Inferior parietal cortex (tissue), 1 donor: Measurements from ENCODE around the gene LSM3.
"Not testable (repeated sequence)": the region's sequence is repeated elsewhere in the genome, so short reads cannot be mapped to it uniquely, and the experiment has no call there.

Experiments
- DNase-seq: peaks from one replicate; pipeline ENCODE4 v3.0.0-alpha.2; 2016; ENCODE audit errors: extremely low spot score

The LSM3 gene

GRCh38 chr3:14221902-14222301 is 43.3 kb downstream of the LSM3 start:
- no peak for DNase-seq

GRCh38 chr3:14222457-14222856 is 43.8 kb downstream of the LSM3 start:
- no peak for DNase-seq

- no peak for DNase-seq
Observed at GRCh38 chr3:14222900-14223594, 44.4 kb downstream of the LSM3 start.

DNA sequence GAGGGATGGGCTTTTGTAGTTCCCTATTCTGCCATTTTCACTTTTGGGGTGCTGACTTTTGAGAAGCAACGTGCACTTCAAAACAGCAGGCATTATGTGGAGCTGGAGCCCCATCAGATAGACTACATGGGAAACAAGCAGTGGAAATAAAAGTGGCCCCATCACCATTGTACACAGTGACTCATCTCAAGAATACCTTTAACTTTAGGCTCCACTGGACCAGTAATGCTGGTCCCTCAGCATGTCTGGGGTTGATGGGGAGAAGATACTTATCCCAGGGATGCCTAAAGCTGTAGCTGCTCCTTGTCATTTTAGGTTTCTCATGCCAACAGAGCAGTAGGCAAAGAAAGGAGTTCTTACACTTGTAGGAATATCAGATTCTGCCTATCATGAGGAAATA is 45.0 kb downstream of the LSM3 start:
- no peak for DNase-seq

- no peak for DNase-seq
Observed at GRCh38 chr3:14224895-14225294, 46.3 kb downstream of the LSM3 start.

GRCh38 chr3:14225421-14225820 is 46.8 kb downstream of the LSM3 start:
- DNase-seq = no peak

GRCh38 chr3:14226351-14226750 is 47.7 kb downstream of the LSM3 start:
- not testable (repeated sequence) for DNase-seq

DNA sequence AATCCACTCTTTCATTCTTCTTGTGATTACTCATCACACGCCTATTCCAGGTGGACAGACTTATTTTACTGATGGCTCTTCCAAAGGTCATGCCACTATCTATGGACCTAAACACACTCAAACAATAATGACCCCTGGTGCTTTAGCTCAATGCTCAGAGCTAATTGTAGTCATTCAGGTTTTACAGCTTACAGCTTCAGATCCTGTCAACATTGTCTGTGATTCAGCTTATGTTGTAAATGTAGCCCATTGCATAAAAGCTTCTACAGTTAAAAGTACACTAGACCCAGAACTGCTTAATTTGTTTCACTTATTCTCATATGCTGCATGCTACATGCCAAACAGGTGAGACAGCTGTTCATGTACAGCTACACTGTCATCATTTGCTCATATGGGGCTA is 49.2 kb downstream of the LSM3 start:
- no peak for DNase-seq

DNA sequence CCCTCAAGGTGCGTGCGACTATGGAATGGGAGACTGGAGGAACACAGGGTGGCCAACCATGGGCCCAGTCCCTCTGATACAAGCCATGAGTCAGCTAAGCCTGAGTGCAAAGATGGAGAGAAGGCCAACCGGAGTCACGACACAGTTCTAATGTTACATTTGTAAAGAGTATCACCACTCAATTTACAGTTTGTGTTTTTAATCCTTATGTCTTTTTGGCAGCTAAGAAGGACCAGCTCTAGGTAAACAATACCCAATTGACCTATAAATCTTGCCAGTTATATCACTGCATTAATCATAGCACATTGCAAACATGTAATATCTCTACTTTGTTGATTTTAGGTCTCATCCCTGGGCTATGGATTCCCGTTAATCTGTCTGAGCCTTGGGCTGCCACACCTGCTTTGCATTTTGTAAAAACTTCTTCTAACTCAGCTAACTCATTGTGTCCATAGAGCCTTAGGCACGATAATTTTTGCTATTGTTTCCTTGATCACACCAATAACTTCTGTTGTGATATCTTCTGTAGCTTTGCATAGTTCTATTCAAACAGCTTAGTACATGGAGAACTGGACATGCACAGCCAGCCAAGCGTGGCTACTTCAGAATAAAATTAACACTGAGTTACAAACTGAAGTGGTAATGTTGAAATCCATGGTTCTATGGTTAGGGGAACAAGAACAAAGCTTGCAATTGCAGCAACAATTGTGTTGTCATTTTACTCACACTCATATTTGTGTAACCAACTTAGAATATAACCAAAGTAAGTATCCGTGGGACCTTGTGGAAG is 50.3 kb downstream of the LSM3 start:
- no peak for DNase-seq

GRCh38 chr3:14229695-14230094 is 51.1 kb downstream of the LSM3 start:
- DNase-seq = not testable (repeated sequence)

DNA sequence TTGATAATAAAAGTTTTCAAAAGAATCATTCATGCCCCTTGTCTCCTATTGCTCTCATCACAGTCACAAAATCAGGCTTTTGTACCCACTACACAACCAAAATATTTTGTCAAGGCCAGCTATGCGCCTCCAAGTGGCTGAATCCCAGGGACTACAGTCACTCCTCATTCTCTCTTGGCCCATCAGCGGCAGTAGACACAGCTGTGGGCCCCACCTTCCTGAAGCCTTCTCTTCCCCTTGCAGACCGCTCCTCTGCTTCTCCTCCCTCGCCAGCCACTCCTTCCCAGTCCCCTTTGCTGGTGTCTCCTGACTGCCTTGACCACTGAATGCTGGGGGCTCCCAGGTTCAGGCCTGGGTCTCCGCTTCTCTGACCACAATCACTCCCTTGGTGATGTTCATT is 52.1 kb downstream of the LSM3 start:
- no peak for DNase-seq

DNA sequence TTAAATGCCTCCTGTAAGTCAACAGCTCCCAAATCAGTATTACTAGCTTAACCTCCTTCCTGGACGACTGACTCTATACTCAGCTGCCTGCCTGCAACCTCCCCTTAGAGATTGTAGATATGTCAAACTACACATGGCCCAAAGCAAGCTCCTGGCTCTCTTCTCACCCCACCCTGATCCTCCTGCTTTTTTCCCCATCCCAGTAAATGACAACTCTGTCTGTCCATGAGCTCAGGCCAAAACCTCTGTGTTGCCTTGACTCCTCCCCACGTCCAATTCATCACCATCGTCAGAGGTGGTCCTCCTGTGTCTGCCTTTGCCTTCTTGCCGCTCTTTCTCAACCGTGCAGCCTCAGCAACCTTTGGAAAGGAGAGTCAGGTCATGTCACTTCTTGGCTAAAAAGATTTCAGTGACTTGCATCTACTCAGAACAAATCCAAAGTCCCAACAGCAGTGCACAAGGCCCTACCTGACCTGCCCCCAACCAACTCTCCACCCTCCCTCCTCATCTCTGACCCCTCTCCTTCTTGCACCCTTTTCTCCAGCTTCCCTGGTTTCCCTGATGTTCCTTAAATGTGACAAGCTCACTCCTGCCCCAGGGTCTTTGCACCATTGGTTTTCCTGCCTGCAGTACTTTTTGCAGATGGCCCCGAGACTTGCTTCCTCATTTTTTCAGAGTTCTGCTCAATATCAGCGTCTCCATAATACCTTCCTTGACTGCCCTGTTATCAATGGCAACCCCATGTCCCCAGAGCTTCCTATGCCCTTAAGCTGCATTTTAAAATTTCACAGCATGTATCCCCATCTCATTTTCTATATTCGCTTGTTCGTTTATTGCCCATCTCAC is 52.8 kb downstream of the LSM3 start:
- no peak for DNase-seq

DNA sequence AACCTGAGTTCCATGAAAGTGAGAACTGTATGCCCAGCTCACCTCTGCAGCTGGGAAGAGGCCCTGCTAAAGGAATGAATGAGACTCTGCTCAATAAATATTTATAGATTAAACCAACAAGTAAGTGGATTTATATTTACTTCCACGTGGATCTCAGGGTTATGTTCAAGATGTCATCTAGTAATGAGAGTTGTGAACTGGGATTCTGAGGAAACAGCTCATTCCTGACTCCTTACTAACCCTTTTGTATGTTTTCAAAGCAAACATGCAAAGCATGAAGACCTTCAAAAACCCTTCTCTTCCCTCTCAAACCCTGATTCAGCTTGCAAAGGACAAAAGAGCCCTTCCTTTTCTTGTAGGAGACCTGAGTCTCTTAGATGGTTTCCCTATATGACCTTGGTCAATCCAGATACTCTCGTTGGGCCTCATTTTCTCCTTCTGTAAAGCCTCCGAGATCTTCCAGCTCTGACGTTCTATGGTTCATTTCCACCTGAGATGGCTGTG is 53.4 kb downstream of the LSM3 start:
- DNase-seq = no peak

GRCh38 chr3:14234251-14235002 is 55.8 kb downstream of the LSM3 start:
- no peak for DNase-seq

DNA sequence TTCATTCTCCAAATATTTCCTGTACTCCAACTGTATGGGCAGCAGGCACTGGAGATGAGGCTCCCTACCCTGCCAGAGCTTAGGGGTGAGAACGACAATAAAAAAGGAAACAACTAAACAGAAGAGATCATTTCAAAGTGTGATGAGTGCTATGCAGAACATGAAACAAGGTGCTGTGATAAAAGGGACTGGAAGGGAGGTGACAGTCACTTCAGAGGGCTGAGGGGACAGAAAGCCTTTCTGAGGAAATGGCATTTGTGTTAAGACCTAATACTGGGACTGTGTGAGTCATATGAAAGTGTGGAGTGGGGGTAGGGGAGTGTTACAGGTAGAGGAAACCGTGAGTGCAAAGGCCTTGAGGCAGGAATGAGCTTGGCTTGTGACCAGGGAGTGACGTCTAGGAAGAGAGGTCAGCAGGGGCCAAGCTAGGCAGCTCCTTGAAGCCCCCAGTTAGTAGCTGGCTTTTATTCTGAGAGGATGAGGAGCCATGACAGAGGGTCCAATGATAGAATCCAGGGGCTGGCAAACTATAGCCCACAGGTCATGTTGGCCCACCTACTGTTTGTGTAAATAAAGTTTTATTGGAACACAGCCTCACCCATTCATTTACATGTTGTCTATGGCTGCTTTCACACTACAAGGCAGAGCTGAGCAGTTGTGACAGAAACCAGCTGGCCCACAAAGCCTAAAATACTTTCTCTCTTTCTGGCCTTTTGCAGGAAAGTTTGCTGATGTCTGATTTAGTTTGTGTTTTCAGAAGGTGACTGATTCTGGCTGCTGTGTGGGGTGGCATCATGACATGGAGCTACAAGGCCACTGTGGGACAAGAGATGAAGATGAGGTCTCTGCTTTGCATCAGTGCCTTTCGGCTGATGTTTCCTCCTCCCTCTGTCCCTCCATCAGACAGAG is 56.6 kb downstream of the LSM3 start:
- no peak for DNase-seq

GRCh38 chr3:14235912-14236295 is 57.3 kb downstream of the LSM3 start:
- DNase-seq = no peak

DNA sequence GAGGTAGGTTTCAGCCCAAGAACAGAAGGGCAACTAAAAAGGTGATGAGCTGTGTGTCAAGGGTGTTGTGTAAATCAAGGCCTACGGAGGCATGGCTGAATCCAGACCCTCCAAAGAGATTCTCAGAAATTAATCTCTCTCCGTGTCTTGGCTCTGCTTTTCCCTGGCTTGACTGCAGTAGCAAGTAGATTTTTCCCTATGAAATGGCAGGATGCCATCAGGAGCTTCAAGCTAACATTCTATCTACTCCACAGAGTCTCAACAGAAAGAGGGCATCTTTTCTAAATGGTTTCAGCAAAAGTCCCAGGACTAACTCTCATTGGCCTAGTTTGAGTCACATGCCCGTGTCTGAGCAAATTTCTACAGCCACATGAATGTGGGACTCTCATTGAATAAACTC is 58.3 kb downstream of the LSM3 start:
- no peak for DNase-seq

DNA sequence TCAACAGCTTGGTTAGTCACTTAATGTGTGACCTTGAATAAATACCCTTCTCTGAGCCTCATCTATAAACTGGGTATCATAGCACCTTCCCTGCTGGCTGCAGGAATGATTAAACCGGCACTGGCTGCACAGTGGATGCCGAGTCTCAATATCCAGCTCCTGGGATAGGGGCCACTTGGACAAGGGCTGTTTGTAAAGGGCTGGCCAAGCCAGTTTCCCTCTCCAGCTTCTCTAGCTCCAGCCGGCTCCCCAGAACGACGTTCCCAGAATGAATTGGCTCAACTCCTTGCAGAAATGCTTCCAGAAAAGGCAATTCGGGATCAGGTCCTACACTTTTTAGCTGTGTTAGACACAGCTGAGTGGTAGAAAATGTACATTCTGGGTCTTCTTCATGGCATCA is 58.8 kb downstream of the LSM3 start:
- DNase-seq = no peak

GRCh38 chr3:14238356-14238755 is 59.7 kb downstream of the LSM3 start:
- DNase-seq = no peak

DNA sequence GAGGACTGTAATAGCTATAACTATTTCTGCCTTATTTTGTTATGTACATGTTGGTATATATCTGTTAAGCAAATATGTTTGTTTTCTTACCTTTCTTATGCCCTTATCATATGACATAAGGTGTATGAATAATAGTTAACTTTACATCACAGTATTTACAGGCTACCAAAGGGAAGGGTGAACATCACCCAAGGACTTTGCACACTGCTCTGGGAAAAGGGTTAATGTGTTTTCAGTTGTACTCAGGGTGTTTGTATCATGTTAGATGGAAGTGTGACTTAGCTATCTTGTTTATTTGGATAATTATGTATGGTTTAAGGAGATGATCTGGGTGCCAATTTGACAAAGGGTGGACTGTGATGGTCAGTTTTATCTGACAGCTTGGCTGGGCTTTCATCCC is 60.3 kb downstream of the LSM3 start:
- DNase-seq = no peak

DNA sequence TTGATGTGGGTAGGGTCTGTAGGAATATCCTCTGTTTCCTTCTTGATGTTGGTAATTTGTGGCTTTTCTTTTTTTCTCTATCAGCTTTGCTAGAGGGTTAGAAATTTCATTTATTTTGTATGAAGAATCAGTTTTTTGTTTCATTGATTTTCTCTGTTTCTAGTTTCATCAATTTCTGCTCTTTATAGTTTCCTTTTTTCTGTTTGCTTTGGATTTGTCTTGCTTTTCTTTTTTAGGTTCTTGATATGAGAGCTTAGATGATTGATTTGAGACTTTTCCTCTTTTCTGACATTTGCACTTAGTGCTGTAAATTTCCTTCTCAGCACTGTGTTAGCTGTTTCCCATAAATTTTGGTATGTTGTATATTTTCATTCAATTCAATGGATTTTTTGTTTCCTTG is 61.3 kb downstream of the LSM3 start:
- DNase-seq = no peak
